SK-MEL-5 (cell line): Measurements from ENCODE around the gene SLC16A11. TPM values are rescaled to one million over a fixed set of nuclear protein-coding genes. Genes with fewer than 3 reads are reported as not detected.
"Not testable (repeated sequence)": the region's sequence is repeated elsewhere in the genome, so short reads cannot be mapped to it uniquely, and the experiment has no call there.

Source experiments
- DNase-seq: peaks from one replicate; pipeline ENCODE4 v3.0.0-alpha.2; 2016; ENCODE audit warnings: low read depth, low spot score
- in situ Hi-C: cut with HindIII; loops from 2 replicates; pipeline ENCODE4 v1.10.0; 2016; ENCODE audit warnings: low sequenced_read_pairs, high pct_unique_total_duplicates, low pct_unique_long_range_greater_than_20kb
- total RNA-seq: library from RNA; depleted of rRNA; stranded (reverse); fragments of >200 nt; shearing (Covaris generic); gene quantifications from 2 replicates; pipeline ENCODE4 v1.2.3, GENCODE V29; 2014

The SLC16A11 gene
- total RNA-seq, 1 experiment from 2014 or later: not detected

DNA sequence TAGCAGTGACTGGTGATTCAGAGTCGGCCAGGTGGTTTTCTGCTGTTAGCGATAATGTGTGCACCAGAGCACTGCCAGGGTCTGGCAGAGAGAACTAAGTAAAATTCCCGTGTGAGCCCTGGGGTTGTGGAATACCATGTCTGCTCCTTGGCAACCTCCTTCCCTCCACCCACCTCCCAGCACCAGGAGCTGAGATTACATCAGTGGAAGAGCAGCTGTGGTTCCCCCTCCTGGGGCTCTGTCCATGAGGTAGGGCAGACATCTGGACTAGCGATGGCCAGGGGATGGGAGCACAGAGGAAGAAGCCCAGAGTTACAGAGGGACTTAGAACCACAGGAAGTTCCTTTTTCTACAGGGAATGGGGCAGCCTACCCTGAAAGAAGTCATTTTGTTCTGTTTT lies 20.4 kb upstream of the SLC16A11 start:
- in situ Hi-C loops: no loop called here
- no peak for DNase-seq

DNA sequence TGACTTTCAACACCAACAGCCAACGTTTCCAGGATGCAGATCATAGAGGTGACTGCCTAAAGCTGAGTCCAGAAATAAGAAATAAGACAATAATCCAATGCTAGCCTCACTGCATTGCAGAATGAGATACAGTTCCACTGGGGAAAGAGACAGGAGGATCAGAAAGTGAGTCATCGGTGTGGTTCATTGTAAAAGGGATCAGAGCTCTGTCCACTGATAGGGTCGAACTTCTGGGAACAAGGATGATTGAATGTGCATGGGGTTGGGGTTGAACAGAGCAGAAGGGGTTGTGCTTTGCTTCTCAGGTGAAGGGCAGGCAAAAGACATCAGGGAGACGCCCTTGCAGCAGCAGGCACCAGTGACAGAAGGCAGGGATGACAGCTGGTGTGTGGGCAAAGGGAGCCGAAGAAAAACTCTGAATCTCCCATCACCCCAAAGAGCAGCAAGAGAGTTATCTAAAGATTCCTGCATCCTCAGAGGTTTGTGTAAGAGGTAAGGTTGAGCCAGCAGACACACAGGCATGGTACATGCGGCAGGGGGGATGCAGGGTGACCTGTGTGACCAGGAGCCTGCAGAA lies 19.7 kb upstream of the SLC16A11 start:
- in situ Hi-C loops: no loop called here
- DNase-seq: no peak

DNA sequence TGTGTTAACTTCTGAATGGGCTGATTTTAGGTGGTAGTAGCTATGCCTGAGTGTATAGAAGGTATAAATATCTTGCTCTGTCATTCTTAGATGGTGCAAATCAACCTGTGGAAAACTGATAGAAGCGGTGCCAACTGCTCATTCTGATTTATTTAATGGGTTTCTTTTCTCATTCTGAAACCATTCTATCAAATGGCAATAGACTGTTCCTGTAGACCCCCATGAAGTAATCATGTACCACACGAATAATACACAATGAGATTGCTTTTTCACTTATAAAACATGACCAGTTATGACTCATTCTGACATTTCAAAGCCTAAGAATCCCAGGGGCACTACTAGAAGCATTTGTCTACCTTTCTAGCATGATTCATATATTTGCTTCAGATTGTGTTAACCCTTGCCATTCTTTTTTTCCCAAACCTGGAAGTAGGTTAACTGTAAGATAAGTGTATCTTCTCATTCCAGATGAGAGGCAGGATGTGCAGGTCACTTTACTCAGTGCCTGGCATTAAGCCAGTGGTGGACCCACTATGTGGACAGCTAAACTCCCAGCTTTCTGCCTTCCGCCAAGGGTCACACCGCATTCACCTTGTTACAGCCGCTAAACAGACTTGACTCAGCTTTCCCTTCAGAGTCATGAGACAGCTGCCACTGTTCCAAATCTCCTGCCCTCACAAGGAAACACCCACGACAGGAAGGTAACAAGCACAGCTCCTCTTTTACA lies 16.4 kb upstream of the SLC16A11 start:
- in situ Hi-C loops: no loop called here
- peak; percentile 82 for DNase-seq

DNA sequence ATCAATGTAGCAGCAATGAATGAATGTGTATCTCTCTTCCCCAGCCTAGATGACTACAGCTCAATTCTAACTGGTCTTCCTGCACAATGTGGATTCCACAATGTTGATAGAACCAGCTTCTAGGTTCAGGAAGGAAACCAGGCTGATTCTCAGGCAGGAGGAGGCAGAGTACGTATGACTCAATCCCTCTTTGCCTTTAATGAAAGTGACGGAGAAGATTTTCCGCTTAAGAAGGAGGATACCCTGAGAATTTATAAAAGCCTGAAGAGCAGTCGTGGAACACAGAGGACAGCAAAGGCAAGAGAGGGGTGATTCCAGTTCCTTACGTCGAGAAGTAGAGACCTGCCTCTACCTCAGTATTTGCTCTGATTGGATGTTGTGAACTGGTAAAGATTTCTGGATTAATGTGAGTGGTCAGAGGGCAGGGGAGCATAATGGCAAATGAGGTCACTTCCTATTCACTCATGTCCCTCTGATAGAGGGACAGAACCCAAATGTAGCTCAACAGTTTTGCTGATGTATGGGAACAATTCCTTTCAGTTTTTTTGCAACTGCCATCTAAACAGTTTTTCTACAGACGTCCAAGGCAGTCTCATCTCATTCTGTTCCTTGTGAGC lies 15.0 kb upstream of the SLC16A11 start:
- no peak for DNase-seq
- in situ Hi-C loops: no loop called here

DNA sequence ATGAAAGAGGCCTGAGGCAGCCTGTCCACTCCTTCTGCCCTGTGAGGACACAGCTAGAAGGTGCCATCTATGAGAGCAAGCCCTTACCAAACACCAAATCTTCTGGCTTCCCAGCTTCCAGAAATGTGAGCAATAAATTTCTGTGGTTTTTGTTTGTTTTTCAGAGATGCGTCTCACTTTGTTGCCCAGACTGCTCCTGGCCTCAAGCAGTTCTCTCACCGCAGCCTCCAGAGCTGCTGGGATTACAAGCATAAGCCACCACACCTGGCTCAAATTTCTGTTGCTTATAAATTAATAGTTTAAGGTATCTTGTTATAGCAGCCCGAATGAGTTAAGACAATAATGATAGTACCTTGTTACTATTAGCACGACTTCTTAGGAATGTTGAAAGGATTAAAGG lies 12.5 kb upstream of the SLC16A11 start:
- in situ Hi-C loops: no loop called here
- no peak for DNase-seq

DNA sequence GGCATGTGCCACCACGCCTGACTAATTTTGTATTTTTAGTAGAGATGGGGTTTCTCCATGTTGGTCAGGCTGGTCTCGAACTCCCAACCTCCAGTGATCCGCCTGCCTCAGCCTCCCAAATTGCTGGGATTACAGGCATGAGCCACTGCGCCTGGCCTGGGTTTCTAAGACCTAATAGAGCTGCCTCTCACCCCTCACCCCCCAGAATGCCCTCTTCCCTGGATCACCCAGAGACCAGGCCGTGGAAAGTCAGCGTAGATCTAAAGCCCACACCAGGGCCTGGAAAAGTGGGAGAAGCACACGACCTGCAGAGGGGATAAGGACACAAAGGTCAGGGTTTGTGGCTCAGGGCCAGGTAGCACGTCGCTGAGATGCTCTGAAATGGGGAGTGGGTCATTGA lies 6.7 kb upstream of the SLC16A11 start:
- in situ Hi-C loops, DNase-seq: not testable (repeated sequence)

DNA sequence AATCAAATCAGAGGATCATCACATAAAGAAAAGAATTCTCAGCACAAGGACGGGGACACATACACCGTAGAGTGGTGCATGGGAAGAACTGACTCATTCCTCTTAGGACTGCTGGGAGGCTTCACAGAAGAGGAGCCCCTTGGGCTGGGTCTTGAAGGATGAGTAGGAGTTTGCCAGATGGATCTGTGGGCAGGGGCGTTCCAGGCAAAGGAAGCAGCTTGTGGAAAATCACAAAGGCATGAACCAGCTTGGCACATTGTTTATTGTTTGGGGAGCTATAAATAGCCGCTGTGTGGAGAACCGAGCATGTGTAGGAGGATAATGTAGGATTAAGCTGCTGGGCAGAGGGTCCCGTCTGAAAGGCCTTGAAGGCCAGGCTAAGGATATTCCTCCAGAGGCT lies 5.1 kb upstream of the SLC16A11 start:
- DNase-seq: peak; percentile 66
- in situ Hi-C loops: no loop called here

DNA sequence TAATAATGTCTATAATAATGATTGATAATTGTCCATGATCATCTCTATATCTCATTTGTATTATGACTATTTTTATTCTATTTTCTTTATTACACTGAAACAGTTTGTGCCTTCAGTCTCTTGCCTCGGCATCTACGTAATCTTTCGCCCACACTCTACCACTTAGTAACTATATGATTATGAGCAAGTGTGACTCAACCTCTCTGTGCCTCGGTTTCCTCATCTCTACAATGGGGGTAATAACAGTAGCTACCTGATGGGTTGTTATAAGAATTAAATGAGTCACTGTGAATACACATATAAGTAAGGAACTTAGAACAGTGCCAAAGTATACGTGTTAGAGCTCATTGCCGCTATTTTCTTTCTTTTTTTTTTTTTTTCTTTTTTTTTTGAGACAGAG lies 3.7 kb upstream of the SLC16A11 start:
- in situ Hi-C loops: no loop called here
- DNase-seq: no peak

DNA sequence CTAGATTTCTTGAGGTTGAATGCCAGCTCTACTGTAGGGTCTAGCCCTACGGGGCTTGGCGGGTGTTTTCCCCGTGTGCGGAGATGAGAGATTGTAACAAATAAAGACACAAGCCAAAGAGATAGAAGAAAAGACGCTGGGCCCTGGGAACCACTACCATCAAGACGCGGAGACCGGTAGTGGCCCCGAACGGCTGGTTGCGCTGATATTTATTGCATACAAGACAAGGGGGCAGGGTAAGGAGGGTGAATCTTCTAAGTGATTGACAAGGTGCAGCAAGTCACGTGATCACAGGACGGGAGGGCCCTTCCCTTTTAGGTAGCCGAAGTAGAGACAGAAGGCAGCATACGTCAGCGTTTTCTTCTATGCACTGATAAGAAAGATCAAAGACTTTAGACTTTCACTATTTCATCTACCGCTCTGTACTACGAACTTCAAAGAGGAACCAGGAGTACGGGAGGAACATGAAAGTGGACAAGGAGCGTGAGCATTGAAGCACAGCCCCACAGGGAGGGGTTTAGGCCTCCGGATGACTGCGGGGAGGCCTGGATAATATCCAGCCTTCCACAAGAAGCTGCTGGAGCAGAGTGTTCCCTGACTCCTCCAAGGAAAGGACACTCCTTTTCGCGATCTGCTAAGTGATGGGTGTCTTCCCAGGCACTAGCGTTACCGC lies 3.0 kb upstream of the SLC16A11 start:
- in situ Hi-C loops: not testable (repeated sequence)

DNA sequence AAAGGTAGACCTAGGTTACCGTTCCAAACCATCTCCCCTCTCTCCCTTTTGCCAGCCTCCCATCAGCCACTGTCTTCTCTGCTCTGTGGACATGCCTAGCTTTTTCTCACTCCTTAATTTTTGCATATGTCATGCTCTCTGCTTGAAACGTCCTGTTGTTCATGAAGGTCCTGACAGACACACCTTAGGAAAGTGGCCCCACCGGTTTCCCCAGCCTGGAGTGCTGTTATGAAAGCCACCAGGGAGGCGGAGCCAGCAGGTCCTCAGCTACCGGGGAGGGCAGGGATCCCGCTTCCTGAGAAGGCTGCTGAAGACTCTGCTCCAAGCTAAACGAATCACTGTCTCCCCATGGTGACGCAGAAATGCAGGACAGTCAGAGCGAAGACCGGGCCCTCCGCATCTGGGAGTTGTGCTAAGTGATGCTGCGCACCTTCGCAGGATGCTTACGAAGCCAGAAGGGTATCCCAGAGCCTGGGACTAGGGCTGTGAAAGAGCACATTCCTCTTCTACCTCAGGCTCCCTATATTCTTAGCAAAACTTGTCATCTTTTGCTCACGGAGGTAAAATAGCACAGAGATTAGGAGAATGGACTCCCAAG lies 2.3 kb upstream of the SLC16A11 start:
- in situ Hi-C loops: no loop called here
- DNase-seq: no peak

More for the DNA sequence above, 3.0 kb upstream of the SLC16A11 start:
- DNase-seq: not testable (repeated sequence)

DNA sequence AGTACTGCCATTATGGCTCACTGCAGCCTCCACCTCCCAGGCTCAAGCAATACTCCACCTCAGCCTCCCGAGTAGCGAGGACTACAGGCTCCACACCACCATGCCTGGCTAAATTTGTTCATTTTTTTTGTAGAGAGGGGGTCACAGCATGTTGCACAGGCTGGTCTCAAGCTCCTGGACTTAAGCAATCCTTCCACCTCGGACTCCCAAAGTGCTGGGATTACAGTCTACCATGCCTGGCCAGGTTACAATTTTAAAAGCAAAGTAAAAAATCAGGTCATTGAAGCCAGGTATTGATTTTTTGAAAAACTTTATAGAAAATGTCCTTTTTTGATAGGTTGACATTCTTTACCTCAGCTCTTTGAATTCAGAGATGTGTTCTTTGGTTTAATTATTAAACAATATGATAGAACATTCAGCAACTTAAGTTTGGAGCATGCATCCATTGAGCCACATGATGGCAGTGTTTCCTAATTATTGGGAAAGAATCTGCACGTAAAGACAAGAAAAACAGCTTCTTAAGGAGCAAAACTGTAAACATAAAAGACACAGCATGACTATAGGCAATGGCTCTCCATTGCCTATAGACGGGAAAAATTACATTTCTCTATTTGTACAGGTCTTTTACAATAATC lies 1.7 kb upstream of the SLC16A11 start:
- in situ Hi-C loops: no loop called here
- DNase-seq: peak; percentile 75

DNA sequence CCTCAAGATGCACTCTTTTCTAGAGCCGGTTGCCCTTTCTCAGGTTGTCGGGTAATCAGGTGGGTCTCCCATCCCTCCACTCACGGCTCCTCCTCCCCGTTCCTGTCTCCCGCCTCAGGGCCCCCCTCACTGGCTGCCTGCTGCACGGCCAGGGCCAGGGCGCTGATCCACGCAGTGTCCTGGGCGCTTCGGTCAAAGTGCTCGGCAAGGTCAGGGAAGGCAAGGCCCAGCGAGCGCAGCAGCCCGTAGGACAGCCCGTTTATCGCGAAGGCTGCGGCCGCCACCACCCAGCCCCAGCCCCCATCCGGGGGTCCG lies 753 bp downstream of the SLC16A11 start:
- no peak for DNase-seq
- in situ Hi-C loops: no loop called here

DNA sequence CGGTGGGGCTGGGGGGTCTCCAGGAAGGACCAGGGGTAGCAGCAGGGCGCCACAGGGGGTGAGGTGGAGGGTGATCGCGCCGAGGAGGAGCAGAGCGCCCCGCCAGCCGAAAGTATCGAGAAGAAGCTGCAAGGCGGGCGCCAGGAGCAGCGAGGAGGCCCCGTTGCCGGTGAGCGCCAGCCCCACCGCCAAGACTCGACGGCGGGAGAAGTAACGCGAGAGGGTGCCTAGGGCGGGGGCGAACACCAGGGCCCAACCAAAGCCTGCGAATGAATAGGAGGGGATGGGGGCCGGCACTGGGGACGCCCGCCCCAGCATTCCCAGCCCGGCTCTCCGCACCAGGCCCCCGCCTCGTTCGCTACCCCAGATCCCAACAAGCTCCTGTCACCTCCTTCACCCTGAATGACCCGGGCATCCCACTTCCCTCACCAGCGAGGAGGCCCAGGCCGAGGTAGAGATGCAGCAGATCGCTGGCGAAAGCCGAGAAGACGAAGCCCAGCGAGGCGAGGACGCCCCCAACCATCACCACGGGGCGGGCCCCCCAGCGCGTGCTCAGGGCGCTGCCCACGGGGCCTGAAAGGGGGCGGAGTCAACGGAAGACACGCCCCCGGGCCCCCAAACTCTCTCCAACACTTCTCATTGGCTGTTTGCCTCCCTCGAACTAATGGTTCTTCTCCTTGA lies 1.3 kb downstream of the SLC16A11 start:
- in situ Hi-C loops: no loop called here
- DNase-seq: no peak

DNA sequence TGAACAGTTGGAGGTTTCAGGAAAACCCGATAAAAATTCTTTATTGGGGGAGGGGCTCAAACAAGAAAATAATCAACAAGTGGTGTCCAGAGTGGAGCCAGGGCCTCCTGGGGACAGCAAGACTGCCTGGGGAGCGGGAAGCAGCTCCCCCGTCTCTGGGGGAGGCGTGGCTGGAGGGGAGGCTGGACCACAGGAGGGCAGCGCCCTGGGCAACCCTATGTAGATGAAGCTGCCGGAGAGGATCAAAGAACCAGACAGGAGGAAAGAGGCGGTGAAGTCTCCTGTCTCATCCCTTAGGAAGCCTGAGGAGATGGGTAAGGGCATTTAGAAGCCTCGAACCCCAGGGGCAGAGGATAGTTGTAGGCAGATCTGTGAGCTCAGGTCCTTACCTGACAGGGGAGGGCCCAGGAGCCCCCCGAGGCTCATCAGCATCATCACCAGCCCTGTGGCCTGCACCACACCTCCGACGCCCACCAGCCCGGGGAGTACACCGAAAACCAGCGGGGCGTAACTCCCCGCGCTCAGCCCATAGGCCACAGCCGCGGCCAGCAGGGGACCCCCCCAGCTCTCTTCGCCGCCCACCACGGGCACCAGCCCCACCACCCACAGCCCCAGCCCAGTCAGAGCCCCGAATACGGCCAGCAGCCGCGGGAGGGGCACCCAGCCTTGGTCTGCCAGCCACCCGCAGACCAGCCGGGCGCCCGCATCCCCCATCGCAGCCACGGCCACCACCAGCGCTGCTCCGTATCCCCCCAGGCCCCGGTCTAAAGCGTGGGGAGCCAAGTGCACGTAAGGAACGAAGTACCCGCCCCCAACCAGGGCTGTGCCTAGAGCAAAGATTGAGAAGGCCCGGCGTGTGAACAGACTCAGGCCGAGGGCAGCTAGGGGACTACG lies 2.0 kb downstream of the SLC16A11 start:
- DNase-seq: no peak
- in situ Hi-C loops: no loop called here

DNA sequence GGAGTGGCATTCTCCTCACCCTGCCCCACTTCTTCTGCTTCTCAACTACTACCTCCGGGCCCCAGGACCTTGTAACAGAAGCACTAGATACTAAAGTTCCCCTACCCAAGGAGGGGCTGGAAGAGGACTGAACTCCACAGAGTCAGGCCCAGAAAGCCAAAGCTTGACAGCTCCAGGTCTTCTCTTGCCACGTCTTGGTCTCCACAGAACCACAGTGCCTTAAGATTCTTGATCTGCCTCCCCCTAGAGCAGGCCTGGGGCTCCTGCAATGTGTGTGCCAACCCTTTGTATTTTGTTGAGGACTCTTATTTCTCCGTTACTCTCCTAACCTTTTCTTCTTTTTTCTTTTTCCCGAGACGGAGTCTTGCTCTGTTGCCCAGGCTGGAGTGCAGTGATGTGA lies 4.1 kb downstream of the SLC16A11 start:
- in situ Hi-C loops: no loop called here
- no peak for DNase-seq

DNA sequence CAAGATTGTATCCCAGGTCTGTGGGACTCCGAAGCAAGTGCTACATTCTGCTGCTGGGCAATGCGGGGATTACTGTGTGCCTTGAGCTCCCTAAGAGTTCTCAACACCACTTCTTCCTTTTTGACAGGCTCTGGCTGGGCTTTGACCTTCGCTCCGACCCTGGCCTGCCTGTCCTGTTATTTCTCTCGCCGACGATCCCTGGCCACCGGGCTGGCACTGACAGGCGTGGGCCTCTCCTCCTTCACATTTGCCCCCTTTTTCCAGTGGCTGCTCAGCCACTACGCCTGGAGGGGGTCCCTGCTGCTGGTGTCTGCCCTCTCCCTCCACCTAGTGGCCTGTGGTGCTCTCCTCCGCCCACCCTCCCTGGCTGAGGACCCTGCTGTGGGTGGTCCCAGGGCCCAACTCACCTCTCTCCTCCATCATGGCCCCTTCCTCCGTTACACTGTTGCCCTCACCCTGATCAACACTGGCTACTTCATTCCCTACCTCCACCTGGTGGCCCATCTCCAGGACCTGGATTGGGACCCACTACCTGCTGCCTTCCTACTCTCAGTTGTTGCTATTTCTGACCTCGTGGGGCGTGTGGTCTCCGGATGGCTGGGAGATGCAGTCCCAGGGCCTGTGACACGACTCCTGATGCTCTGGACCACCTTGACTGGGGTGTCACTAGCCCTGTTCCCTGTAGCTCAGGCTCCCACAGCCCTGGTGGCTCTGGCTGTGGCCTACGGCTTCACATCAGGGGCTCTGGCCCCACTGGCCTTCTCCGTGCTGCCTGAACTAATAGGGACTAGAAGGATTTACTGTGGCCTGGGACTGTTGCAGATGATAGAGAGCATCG lies 5.6 kb downstream of the SLC16A11 start:
- in situ Hi-C loops: no loop called here
- DNase-seq: no peak
